Measurements from ENCODE around the gene IPO5. TPM values are rescaled to one million over a fixed set of nuclear protein-coding genes. Genes with fewer than 3 reads are reported as not detected.
"Not testable (repeated sequence)": the region's sequence is repeated elsewhere in the genome, so short reads cannot be mapped to it uniquely, and the experiment has no call there.

IPO5 gene
- total and polyA plus RNA-seq, 10 donors, result 17.8 to 97.7 (median 72.5) TPM

DNA sequence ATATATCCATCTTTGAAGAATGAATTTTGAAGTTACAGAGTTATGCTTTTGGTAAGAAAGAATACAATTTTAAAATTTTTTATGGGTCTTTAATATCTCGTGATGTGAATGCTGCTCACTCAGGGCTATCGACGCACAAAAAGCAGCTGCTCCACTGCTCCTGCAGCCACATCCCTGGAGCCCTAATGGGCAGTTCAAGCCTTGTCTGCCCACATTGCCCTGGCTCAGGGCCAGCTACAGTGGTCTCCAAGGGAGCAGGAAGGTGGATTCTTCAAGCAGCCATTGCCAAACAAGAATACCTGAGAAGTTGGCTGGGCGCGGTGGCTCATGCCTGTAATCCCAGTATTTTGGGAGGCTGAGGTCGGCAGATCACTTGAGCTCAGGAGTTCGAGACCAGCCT is 85.8 kb downstream of the IPO5 start:
- TF ChIP-seq POLR2A (IDR thresholded peaks at IDR 0.05) (no peak), POLR2AphosphoS5 (IDR thresholded peaks at IDR 0.05) (no peak)
- TF ChIP-seq, protein P1, sequence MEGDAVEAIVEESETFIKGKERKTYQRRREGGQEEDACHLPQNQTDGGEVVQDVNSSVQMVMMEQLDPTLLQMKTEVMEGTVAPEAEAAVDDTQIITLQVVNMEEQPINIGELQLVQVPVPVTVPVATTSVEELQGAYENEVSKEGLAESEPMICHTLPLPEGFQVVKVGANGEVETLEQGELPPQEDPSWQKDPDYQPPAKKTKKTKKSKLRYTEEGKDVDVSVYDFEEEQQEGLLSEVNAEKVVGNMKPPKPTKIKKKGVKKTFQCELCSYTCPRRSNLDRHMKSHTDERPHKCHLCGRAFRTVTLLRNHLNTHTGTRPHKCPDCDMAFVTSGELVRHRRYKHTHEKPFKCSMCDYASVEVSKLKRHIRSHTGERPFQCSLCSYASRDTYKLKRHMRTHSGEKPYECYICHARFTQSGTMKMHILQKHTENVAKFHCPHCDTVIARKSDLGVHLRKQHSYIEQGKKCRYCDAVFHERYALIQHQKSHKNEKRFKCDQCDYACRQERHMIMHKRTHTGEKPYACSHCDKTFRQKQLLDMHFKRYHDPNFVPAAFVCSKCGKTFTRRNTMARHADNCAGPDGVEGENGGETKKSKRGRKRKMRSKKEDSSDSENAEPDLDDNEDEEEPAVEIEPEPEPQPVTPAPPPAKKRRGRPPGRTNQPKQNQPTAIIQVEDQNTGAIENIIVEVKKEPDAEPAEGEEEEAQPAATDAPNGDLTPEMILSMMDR (IDR thresholded peaks at IDR 0.05 in 8 of 11, conservative IDR thresholded peaks at IDR 0.05 in 3 of 11), result no peak
- Histone ChIP-seq H3K27me3 (replicated peaks in 1 of 7) (no peaks in the 10 kb centered on the region), H3K27ac (no peak overlapping the region), H3K36me3 (no peaks in the 10 kb centered on the region), H3K4me1 (no peaks in the 10 kb centered on the region), H3K9me3 (no peaks in the 10 kb centered on the region), H3K4me3 (no peak overlapping the region)
- WGBS, 5 donors, result 91 to 96% (median 93%) methylated on average over 7 of the region's 7 CpGs
- intact Hi-C loops (cut with DNase I; ENCODE audit: low total_unique reads), result no loop called here
- no peak for DNase-seq

GRCh38 chr13:98039964-98040363 is 86.5 kb downstream of the IPO5 start:
- H3K27ac ChIP-seq, result no peak overlapping the region
- 73 to 88% (median 78%) methylated on average over 10 of the region's 10 CpGs for WGBS, 5 donors
- TF ChIP-seq POLR2AphosphoS5 (IDR thresholded peaks at IDR 0.05) (no peak), POLR2A (IDR thresholded peaks at IDR 0.05) (no peak)
- TF ChIP-seq, protein P1 (IDR thresholded peaks at IDR 0.05 in 8 of 11, conservative IDR thresholded peaks at IDR 0.05 in 3 of 11), result no peak
- H3K4me3 ChIP-seq, result no peak overlapping the region
- H3K27me3 ChIP-seq (replicated peaks in 1 of 7), result no peaks in the 10 kb centered on the region
- intact Hi-C loops (cut with DNase I; ENCODE audit: low total_unique reads), result no loop called here
- H3K9me3 ChIP-seq, result no peaks in the 10 kb centered on the region
- no peak for DNase-seq
- no peaks in the 10 kb centered on the region for H3K4me1 ChIP-seq
- no peaks in the 10 kb centered on the region for H3K36me3 ChIP-seq

- Histone ChIP-seq H3K36me3 (no peaks in the 10 kb centered on the region), H3K27ac (no peak overlapping the region), H3K27me3 (replicated peaks in 1 of 7) (no peaks in the 10 kb centered on the region), H3K4me3 (no peak overlapping the region), H3K9me3 (no peaks in the 10 kb centered on the region), H3K4me1 (no peaks in the 10 kb centered on the region)
- 72 to 88% (median 82%) methylated on average over 5 of the region's 5 CpGs for WGBS, 5 donors
- intact Hi-C loops (cut with DNase I; ENCODE audit: low total_unique reads), result no loop called here
- no peak for DNase-seq
- TF ChIP-seq POLR2A (IDR thresholded peaks at IDR 0.05) (no peak), POLR2AphosphoS5 (IDR thresholded peaks at IDR 0.05) (no peak)
- TF ChIP-seq, protein P1 (IDR thresholded peaks at IDR 0.05 in 8 of 11, conservative IDR thresholded peaks at IDR 0.05 in 3 of 11), result no peak
Observed at GRCh38 chr13:98041081-98041820, 87.8 kb downstream of the IPO5 start.

GRCh38 chr13:98044301-98044700 is 90.8 kb downstream of the IPO5 start:
- H3K36me3 ChIP-seq, result no peaks in the 10 kb centered on the region
- no peaks in the 10 kb centered on the region for H3K27me3 ChIP-seq (replicated peaks in 1 of 7)
- DNase-seq, result no peak
- no peaks in the 10 kb centered on the region for H3K9me3 ChIP-seq
- intact Hi-C loops (cut with DNase I; ENCODE audit: low total_unique reads), result no loop called here
- TF ChIP-seq POLR2AphosphoS5 (IDR thresholded peaks at IDR 0.05), result no peak
- no peak for TF ChIP-seq POLR2A (IDR thresholded peaks at IDR 0.05)
- TF ChIP-seq, protein P1 (IDR thresholded peaks at IDR 0.05 in 8 of 11, conservative IDR thresholded peaks at IDR 0.05 in 3 of 11), result no peak
- no peak overlapping the region for H3K27ac ChIP-seq
- WGBS, 5 donors, result 31 to 44% (median 40%) methylated on average over 2 to 10 of the region's 10 CpGs
- H3K4me1 ChIP-seq, result no peaks in the 10 kb centered on the region
- H3K4me3 ChIP-seq, result no peak overlapping the region

DNA sequence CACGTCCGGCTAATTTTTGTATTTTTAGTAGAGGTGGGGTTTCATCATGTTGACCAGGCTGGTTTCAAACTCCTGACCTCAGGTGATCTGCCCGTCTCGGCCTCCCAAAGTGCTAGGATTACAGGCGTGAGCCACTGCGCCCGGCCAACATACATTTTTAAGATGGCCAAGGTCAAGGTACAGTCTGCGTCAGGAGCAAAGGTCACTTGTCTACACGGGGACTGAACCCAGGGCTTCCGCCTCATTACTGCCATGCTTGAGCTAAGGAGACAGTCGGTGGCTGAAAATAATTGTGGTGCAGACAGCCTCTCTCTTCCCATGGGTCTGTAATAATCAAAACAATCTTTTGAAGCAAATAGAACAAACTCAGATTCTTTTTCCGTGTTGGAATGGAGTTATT is 94.3 kb downstream of the IPO5 start:
- intact Hi-C loops (cut with DNase I; ENCODE audit: low total_unique reads); H3K4me3 ChIP-seq: not testable (repeated sequence)

More for the DNA sequence above, 94.3 kb downstream of the IPO5 start:
- not testable (repeated sequence) for H3K4me1 ChIP-seq; H3K9me3 ChIP-seq; H3K36me3 ChIP-seq; H3K27ac ChIP-seq; DNase-seq; H3K27me3 ChIP-seq (replicated peaks in 1 of 7)
- 85 to 91% (median 88%) methylated on average over 12 of the region's 12 CpGs for WGBS, 5 donors
